HepG2 (cell line): ENCODE data around the gene GCG. TPM values are rescaled to one million over a fixed set of nuclear protein-coding genes. Genes with fewer than 3 reads are reported as not detected.

Experiments used
- ATAC-seq: fragments of 200-7000 bp; cut with Tn5 transposase; 3 replicates; pipeline ENCODE4 v1.9.1; 2020; ENCODE audit warnings: mild to moderate bottlenecking, moderate library complexity
- BruUV-seq: library from RNA; stranded (reverse); fragments of 400-500 nt; replicated peaks from 2 replicates; lab custom pipeline; 2021; lab: Mats Ljungman, UMichigan
- CTCF ChIA-PET: fragments of 300-600 bp; formaldehyde crosslinking; extraction: SDS; loops from one replicate; lab custom pipeline; 2021; ENCODE audit warnings: low total read pairs, inconsistent platforms, low intra/inter-chr PET ratio; lab: Yijun Ruan, JAX
- POLR2A ChIA-PET: fragments of 350-600 bp; sonication (Branson Sonifier 250); formaldehyde crosslinking; loops from one replicate; lab custom pipeline; 2020; ENCODE audit warnings: antibody characterized with exemption, inconsistent platforms; lab: Yijun Ruan, JAX
- DNase-seq: peaks from one replicate; pipeline ENCODE4 v3.0.0-alpha.2; 2015; ENCODE audit warnings: low spot score
- FAIRE-seq: peaks from 3 replicates; lab custom pipeline; 2011; peaks lifted over from hg19 to GRCh38; lab: Jason Lieb, UNC
- H2AFZ ChIP-seq: one replicate; pipeline ENCODE4 v1.6.1; 2011; ENCODE audit warnings: low read length, inconsistent platforms
- H3K27ac ChIP-seq: fragments of 300-600 bp; 3 replicates; pipeline ENCODE4 v1.8.0; 2011; ENCODE audit warnings: mixed run types, mild to moderate bottlenecking, mixed read lengths, low read length, inconsistent platforms; ENCODE audit not compliant: insufficient read depth; ENCODE audit errors: extremely low read length
- H3K27me3 ChIP-seq, 2 experiments: fragments of 200-600 bp in 1 of 2; 2 replicates in 1 of 2; 3 replicates in 1 of 2; pipeline versions ENCODE4 v1.6.0 to v1.8.0; 2011; ENCODE audit warnings: low read length in 2 of 2, mild to moderate bottlenecking in 2 of 2, moderate library complexity in 2 of 2, inconsistent platforms in 1 of 2; ENCODE audit not compliant: insufficient read depth in 2 of 2, control insufficient read depth in 1 of 2
- H3K36me3 ChIP-seq, 2 experiments: fragments of 200-600 bp in 1 of 2; replicated peaks in 1 of 2; 2 replicates in 1 of 2; 3 replicates in 1 of 2; pipeline versions ENCODE4 v1.5.1 to v1.8.0; 2011; ENCODE audit warnings: low read length in 2 of 2, inconsistent platforms in 1 of 2; ENCODE audit not compliant: insufficient read depth in 2 of 2, control insufficient read depth in 1 of 2
- H3K4me1 ChIP-seq: 2 replicates; pipeline ENCODE4 v1.5.1; 2012; ENCODE audit warnings: low read length, inconsistent platforms; ENCODE audit not compliant: insufficient read depth
- H3K4me2 ChIP-seq: 2 replicates; pipeline ENCODE4 v1.6.0; 2011; ENCODE audit warnings: low read depth, low read length, inconsistent platforms
- H3K4me3 ChIP-seq, 3 experiments: fragments of 200-600 bp in 1 of 3; sonication (generic), shearing (Covaris generic) in 1 of 3; replicated peaks in 1 of 3; 2 replicates each; pipeline ENCODE4 v1.5.1; 2011 to 2016; ENCODE audit warnings: low read length in 3 of 3, inconsistent platforms in 2 of 3, low read depth in 2 of 3, mild to moderate bottlenecking in 2 of 3, control low read depth in 1 of 3, mixed read lengths in 1 of 3; ENCODE audit not compliant: insufficient read depth in 1 of 3
- H3K79me2 ChIP-seq: one replicate; pipeline ENCODE4 v1.6.1; 2011; ENCODE audit warnings: low read length, inconsistent platforms; ENCODE audit not compliant: insufficient read depth
- H3K9ac ChIP-seq: 2 replicates; pipeline ENCODE4 v1.6.0; 2011; ENCODE audit warnings: mild to moderate bottlenecking, low read depth, low read length, inconsistent platforms; ENCODE audit not compliant: insufficient read depth
- H3K9me3 ChIP-seq: 2 replicates; pipeline ENCODE4 v1.5.1; 2012; ENCODE audit warnings: mild to moderate bottlenecking, low read length
- H4K20me1 ChIP-seq: 2 replicates; pipeline ENCODE4 v1.6.0; 2011; ENCODE audit warnings: inconsistent platforms, mild to moderate bottlenecking, low read length, moderate library complexity; ENCODE audit not compliant: insufficient read depth
- HMGA1 ChIP-seq: sonication (generic); formaldehyde crosslinking; conservative IDR thresholded peaks from 2 replicates; pipeline ENCODE4 v1.4.0; 2020; ENCODE audit warnings: missing genetic modification reagents
- MAFF ChIP-seq: IDR thresholded peaks from 2 replicates; pipeline ENCODE4 v1.6.1; 2011; ENCODE audit warnings: low read depth, low read length, improper control_type of control experiment
- MAFK ChIP-seq, 2 experiments: IDR thresholded peaks in 1 of 2; conservative IDR thresholded peaks in 1 of 2; 2 replicates each; pipeline ENCODE4 v1.6.1; 2011; ENCODE audit warnings: improper control_type of control experiment in 2 of 2, low read length in 2 of 2
- MED1 ChIP-seq: sonication (generic); formaldehyde crosslinking; IDR thresholded peaks from 2 replicates; pipeline ENCODE4 v1.4.0; 2020; ENCODE audit warnings: missing genetic modification reagents
- MXI1 ChIP-seq: IDR thresholded peaks from 3 replicates; pipeline ENCODE4 v1.6.1; 2012; ENCODE audit warnings: low read depth, low read length, inconsistent platforms, borderline replicate concordance
- ZNF430 ChIP-seq: sonication (generic); formaldehyde crosslinking; IDR thresholded peaks from 2 replicates; pipeline ENCODE4 v1.9.0; 2021; ENCODE audit warnings: mild to moderate bottlenecking, missing genetic modification reagents
- WGBS: methylation state at CpG from one replicate; pipeline ENCODE4 v1.1.6; 2017; ENCODE audit warnings: low lambda C conversion rate; 5-methylcytosine and 5-hydroxymethylcytosine counted together
- in situ Hi-C: cut with HindIII; loops from 2 replicates; pipeline ENCODE4 v1.10.0; 2017; ENCODE audit warnings: low pct_unique_long_range_greater_than_20kb; ENCODE audit not compliant: extremely low pct_ligation_motif_present
- intact Hi-C: fragments of 100-400 bp; cut with micrococcal nuclease; formaldehyde crosslinking; loops from one replicate; pipeline ENCODE4 v1.10.0; 2022; ENCODE audit not compliant: unreplicated experiment
- polyA plus RNA-seq, 8 experiments: library from polyadenylated mRNA; depleted of rRNA in 3 of 8; stranded (reverse) in 7 of 8; unstranded in 1 of 8; fragments of >200 nt; fragmentation: Illumina TruSeq in 4 of 8; extraction: Trizol in 4 of 8; gene quantifications; 2 replicates each; pipeline versions ENCODE4 v1.2.1 to v1.2.3, GENCODE V29; 2011 to 2016; ENCODE audit warnings: low read depth in 4 of 8, missing spikeins in 1 of 8, mixed read lengths in 1 of 8; ENCODE audit not compliant: insufficient read depth in 1 of 8
- total RNA-seq, 5 experiments: library from RNA; depleted of rRNA; stranded (reverse); fragments of >200 nt; fragmentation: Illumina TruSeq; extraction: Trizol; gene quantifications; 2 replicates each; pipeline ENCODE4 v1.2.3, GENCODE V29; 2016; ENCODE audit warnings: low read depth in 1 of 5
- TF ChIP-seq, protein P1 (sequence below): sonication (generic); formaldehyde crosslinking; IDR thresholded peaks from 2 replicates; pipeline ENCODE4 v1.4.0; 2020; ENCODE audit warnings: missing genetic modification reagents
- TF ChIP-seq, protein P2 (sequence below): sonication (generic); formaldehyde crosslinking; IDR thresholded peaks from 2 replicates; pipeline ENCODE4 v1.5.1; 2020; ENCODE audit warnings: mild to moderate bottlenecking, missing genetic modification reagents, borderline replicate concordance

GCG gene
- total and polyA plus RNA-seq, 2 of the 13 experiments (the other 11 are each of a cell fraction or from before 2014, with no cell fraction given) = not detected

DNA sequence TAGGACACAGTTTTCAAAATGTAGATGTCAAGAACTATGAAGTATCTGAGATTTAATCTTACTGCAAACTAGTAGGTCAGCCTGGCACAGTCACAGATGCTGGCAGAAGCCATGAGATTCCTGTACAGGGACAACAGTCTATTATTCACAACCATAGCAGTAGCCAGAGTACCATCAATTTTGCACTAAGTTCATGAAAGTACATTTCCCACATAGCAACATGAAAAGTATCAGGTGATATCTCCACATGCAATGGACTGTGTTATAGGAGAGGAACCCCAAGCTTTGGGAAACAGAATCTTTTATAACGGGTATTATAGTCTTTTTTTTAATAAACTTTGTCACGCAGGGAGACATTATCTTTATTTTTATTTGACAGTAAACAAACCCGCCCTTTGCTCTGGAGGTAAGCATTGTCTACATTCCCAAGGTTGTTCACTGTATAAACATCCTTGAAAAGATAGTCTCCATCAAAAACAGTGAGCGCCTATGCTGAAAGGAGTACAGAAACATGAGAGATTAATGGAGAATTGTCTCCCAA is 44.6 kb downstream of the GCG start (continued):
- TF ChIP-seq, protein P1, sequence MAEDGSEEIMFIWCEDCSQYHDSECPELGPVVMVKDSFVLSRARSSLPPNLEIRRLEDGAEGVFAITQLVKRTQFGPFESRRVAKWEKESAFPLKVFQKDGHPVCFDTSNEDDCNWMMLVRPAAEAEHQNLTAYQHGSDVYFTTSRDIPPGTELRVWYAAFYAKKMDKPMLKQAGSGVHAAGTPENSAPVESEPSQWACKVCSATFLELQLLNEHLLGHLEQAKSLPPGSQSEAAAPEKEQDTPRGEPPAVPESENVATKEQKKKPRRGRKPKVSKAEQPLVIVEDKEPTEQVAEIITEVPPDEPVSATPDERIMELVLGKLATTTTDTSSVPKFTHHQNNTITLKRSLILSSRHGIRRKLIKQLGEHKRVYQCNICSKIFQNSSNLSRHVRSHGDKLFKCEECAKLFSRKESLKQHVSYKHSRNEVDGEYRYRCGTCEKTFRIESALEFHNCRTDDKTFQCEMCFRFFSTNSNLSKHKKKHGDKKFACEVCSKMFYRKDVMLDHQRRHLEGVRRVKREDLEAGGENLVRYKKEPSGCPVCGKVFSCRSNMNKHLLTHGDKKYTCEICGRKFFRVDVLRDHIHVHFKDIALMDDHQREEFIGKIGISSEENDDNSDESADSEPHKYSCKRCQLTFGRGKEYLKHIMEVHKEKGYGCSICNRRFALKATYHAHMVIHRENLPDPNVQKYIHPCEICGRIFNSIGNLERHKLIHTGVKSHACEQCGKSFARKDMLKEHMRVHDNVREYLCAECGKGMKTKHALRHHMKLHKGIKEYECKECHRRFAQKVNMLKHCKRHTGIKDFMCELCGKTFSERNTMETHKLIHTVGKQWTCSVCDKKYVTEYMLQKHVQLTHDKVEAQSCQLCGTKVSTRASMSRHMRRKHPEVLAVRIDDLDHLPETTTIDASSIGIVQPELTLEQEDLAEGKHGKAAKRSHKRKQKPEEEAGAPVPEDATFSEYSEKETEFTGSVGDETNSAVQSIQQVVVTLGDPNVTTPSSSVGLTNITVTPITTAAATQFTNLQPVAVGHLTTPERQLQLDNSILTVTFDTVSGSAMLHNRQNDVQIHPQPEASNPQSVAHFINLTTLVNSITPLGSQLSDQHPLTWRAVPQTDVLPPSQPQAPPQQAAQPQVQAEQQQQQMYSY (CRISPR knock-in tag) = no peak
- TF ChIP-seq MED1 (CRISPR knock-in tag) (peak; percentile 84), ZNF430 (CRISPR knock-in tag) (no peak), MXI1 (0 out of 3 replicates have a peak, but pooled peaks have one; percentile 18)
- TF ChIP-seq, protein P2, sequence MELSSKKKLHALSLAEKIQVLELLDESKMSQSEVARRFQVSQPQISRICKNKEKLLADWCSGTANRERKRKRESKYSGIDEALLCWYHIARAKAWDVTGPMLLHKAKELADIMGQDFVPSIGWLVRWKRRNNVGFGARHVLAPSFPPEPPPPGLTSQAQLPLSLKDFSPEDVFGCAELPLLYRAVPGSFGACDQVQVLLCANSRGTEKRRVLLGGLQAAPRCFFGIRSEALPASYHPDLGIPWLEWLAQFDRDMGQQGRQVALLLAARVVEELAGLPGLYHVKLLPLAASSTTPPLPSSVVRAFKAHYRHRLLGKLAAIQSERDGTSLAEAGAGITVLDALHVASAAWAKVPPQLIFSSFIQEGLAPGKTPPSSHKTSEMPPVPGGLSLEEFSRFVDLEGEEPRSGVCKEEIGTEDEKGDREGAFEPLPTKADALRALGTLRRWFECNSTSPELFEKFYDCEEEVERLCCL = no peak

DNA sequence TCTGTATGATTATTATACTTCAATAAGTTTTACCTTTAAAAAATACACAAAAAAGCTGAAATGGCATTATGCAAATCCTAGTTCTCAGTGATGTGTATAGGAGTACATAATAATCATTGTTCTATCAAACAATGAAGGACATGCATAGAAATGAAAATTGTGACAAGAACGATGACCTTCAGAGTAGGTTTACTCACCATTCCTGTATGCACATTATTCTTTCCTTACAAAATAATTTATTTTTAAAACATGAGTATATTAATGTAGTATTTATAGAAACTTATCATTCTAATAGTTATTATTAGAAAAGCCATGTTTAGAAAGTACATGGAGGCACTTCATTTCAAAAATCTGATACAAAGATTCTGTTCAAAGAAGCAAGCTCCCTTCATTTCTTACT is 45.3 kb downstream of the GCG start:
- Histone ChIP-seq H3K27ac (peak overlapping the region; percentile 58), H3K36me3 (no peaks in the 10 kb centered on the region), H3K4me2 (no peak overlapping the region), H2AFZ (no peak overlapping the region), H3K79me2 (no peaks in the 10 kb centered on the region), H3K4me1 (peaks cover 71% of the 10 kb centered on the region), H3K4me3 (no peak overlapping the region), H3K27me3 (no peaks in the 10 kb centered on the region), H3K9ac (no peak overlapping the region), H3K9me3 (no peaks in the 10 kb centered on the region)
- ATAC-seq (no peak), DNase-seq (no peak), FAIRE-seq (no peak)
- intact Hi-C loops = no loop called here
- BruUV-seq = no TSS peak
- WGBS = 95% methylated on average over 1 of the region's 1 CpG
- in situ Hi-C loops = no loop called here
- CTCF ChIA-PET = no interaction called here
- no peak for TF ChIP-seq HMGA1
- peak; percentile 38; the same call in 1 of the 2 replicates for TF ChIP-seq MAFF
- TF ChIP-seq MAFK (conservative IDR thresholded peaks at IDR 0.05 in 1 of 2, IDR thresholded peaks at IDR 0.05 in 1 of 2; ENCODE audit: low read length in 2 of 2) = peak; percentile 47 to 48; a peak in 3 of 4 replicates
- TF ChIP-seq, all 625 proteins: peak for 2
- no peaks in the 10 kb centered on the region for H4K20me1 ChIP-seq
- POLR2A ChIA-PET = interaction anchor here (3.2 kb wide), 1 partner anchor 32 kb away, joined by 10 read pairs; no protein-coding TSS in a partner anchor
